ENCODE data around the gene VPS39.

Gene VPS39

GRCh38 chr15:42150219-42150970 lies 57.7 kb downstream of the VPS39 start:
- Histone ChIP-seq H3K9ac (ENCODE audit: low read depth, low read length, poor library complexity, severe bottlenecking) (no peak overlapping the region), H3K4me3 (ENCODE audit: low read length, poor library complexity, severe bottlenecking) (no peak overlapping the region), H3K4me1 (ENCODE audit: insufficient read depth, low read length, poor library complexity, severe bottlenecking) (peaks cover 4% of the 10 kb centered on the region), H3K79me2 (ENCODE audit: insufficient read depth, low read length) (no peaks in the 10 kb centered on the region), H3K4me2 (ENCODE audit: low read depth, low read length, poor library complexity, severe bottlenecking) (no peak overlapping the region), H3K27me3 (ENCODE audit: insufficient read depth, low read length, poor library complexity, severe bottlenecking) (no peaks in the 10 kb centered on the region), H3K36me3 (ENCODE audit: insufficient read depth, low read length) (no peaks in the 10 kb centered on the region), H3K9me2 (replicated peaks; ENCODE audit: low read depth, low read length) (no peaks in the 10 kb centered on the region), H3K9me3 (ENCODE audit: insufficient read depth, low read depth, low read length) (no peaks in the 10 kb centered on the region), H2AFZ (ENCODE audit: low read length) (no peak overlapping the region), H3F3A (ENCODE audit: low read depth) (no peaks in the 10 kb centered on the region), H4K20me1 (ENCODE audit: insufficient read depth, low read length, poor library complexity, severe bottlenecking) (no peaks in the 10 kb centered on the region)
- TF ChIP-seq CTCF (conservative IDR thresholded peaks at IDR 0.05; ENCODE audit: low read length) (no peak), EZH2phosphoT487 (IDR thresholded peaks at IDR 0.05; ENCODE audit: borderline replicate concordance) (no peak)

- H3K36me3 ChIP-seq (ENCODE audit: insufficient read depth, low read length), result no peaks in the 10 kb centered on the region
- H3K4me3 ChIP-seq (ENCODE audit: low read length, poor library complexity, severe bottlenecking), result no peak overlapping the region
Observed at GRCh38 chr15:42149493-42150218, 58.4 kb downstream of the VPS39 start.

GRCh38 chr15:42148808-42149492 lies 59.2 kb downstream of the VPS39 start:
- Histone ChIP-seq H3F3A (ENCODE audit: low read depth) (no peaks in the 10 kb centered on the region), H2AFZ (ENCODE audit: low read length) (no peak overlapping the region), H3K4me3 (ENCODE audit: low read length, poor library complexity, severe bottlenecking) (no peak overlapping the region), H3K36me3 (ENCODE audit: insufficient read depth, low read length) (no peaks in the 10 kb centered on the region), H3K4me1 (ENCODE audit: insufficient read depth, low read length, poor library complexity, severe bottlenecking) (peaks cover 4% of the 10 kb centered on the region), H3K79me2 (ENCODE audit: insufficient read depth, low read length) (no peaks in the 10 kb centered on the region), H3K27me3 (ENCODE audit: insufficient read depth, low read length, poor library complexity, severe bottlenecking) (no peaks in the 10 kb centered on the region), H3K4me2 (ENCODE audit: low read depth, low read length, poor library complexity, severe bottlenecking) (no peak overlapping the region), H3K9me3 (ENCODE audit: insufficient read depth, low read depth, low read length) (no peaks in the 10 kb centered on the region), H3K9ac (ENCODE audit: low read depth, low read length, poor library complexity, severe bottlenecking) (no peak overlapping the region), H4K20me1 (ENCODE audit: insufficient read depth, low read length, poor library complexity, severe bottlenecking) (no peaks in the 10 kb centered on the region), H3K9me2 (replicated peaks; ENCODE audit: low read depth, low read length) (no peaks in the 10 kb centered on the region)
- no peak for TF ChIP-seq EZH2phosphoT487 (IDR thresholded peaks at IDR 0.05; ENCODE audit: borderline replicate concordance)
- TF ChIP-seq CTCF (conservative IDR thresholded peaks at IDR 0.05; ENCODE audit: low read length), result no peak

More at GRCh38 chr15:42149493-42150218, 58.4 kb downstream of the VPS39 start:
- H3K27me3 ChIP-seq (ENCODE audit: insufficient read depth, low read length, poor library complexity, severe bottlenecking), result no peaks in the 10 kb centered on the region
- no peaks in the 10 kb centered on the region for H3F3A ChIP-seq (ENCODE audit: low read depth)
- no peak overlapping the region for H3K4me2 ChIP-seq (ENCODE audit: low read depth, low read length, poor library complexity, severe bottlenecking)
- H3K79me2 ChIP-seq (ENCODE audit: insufficient read depth, low read length), result no peaks in the 10 kb centered on the region
- no peak for TF ChIP-seq CTCF (conservative IDR thresholded peaks at IDR 0.05; ENCODE audit: low read length)
- TF ChIP-seq EZH2phosphoT487 (IDR thresholded peaks at IDR 0.05; ENCODE audit: borderline replicate concordance), result no peak
- no peak overlapping the region for H3K9ac ChIP-seq (ENCODE audit: low read depth, low read length, poor library complexity, severe bottlenecking)
- H3K4me1 ChIP-seq (ENCODE audit: insufficient read depth, low read length, poor library complexity, severe bottlenecking), result peaks cover 4% of the 10 kb centered on the region
- H3K9me3 ChIP-seq (ENCODE audit: insufficient read depth, low read depth, low read length), result no peaks in the 10 kb centered on the region
- H2AFZ ChIP-seq (ENCODE audit: low read length), result no peak overlapping the region
- H4K20me1 ChIP-seq (ENCODE audit: insufficient read depth, low read length, poor library complexity, severe bottlenecking), result no peaks in the 10 kb centered on the region
- no peaks in the 10 kb centered on the region for H3K9me2 ChIP-seq (replicated peaks; ENCODE audit: low read depth, low read length)

All from Loucy (cell line).